Stimulated activated naive CD4-positive, alpha-beta T cell treated with Interleukin-2 at 50 U/mL for 16 hours (primary cell): Measurements from ENCODE around the gene MEGF6.

Experiments
- DNase-seq: peaks from one replicate; lab custom pipeline; 2025; lab: John Stamatoyannopoulos, UW

Gene MEGF6

GRCh38 chr1:3504151-3504821, 107.0 kb downstream of the MEGF6 start:
- no peak for DNase-seq

DNA sequence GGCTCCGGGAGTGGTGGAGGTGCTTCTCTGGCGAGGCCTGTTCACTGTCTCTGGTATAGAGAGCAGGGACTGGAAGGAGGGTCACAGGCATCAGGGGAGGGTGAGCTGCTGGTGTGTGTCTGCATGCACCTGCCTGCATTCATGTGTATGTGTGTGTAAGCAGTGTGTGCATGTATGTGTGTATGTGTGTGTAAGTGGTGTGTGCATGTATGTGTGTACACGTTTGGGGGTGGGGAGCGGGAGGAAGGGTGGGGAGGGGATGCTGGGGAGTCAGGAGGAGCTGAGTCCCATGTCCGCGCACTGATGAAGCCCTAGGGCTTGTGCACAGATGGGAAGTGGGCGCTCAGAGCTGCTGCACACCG, 107.8 kb downstream of the MEGF6 start:
- no peak for DNase-seq

- no peak for DNase-seq
These were observed 108.4 kb downstream of the MEGF6 start for GRCh38 chr1:3502641-3503524.

- DNase-seq, result peak; percentile 8
These were observed 109.3 kb downstream of the MEGF6 start for GRCh38 chr1:3501856-3502640.

DNA sequence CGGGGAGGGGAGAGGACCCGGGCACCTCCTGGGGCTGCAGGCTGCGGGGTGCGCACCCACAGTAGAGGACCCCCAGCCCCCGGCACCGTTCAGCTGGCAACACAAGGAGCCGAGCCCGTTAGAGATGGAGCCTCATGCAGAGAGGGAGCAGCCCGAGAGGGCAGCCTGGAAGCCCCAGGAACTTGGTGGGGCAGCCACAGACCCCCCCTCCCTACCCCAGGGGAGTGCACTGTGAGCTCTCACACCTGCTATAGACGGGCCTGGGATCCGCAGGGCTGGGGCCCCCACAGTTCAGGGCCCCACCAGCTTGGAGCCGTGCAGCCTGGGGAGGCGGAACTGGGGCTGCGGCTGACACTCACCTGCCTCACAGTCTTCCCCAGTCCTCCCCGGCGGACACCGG, 109.9 kb downstream of the MEGF6 start:
- DNase-seq, result no peak

DNA sequence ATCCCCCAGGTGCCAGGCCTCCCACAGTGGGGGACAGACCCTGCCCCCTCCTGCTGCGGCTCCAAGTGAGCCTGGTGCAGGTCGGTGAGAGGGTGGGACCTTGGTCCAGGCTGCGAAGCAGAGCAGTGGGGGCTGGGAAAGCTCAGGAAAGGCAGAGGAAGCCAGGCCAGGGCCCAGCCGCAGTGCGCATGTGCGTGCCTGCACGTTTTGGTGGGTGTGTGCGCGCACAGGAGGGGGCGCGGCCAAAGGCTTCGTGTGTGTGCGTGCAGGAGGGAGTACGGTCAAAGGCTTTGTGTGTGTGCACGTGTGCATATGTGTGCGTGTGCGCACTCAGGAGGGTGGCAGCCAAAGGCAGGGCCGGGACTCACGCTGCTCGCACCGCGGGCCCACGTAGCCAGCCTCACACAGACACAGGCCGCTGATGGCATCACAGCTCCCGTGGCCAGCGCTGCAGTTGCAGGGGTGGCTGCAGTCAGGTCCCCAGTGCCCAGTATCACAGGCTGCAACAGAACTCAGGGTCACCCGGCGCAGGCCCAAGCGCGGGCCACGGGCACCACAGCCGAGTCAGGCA, 111.0 kb downstream of the MEGF6 start:
- no peak for DNase-seq

- DNase-seq, result no peak
These were observed 111.7 kb downstream of the MEGF6 start for GRCh38 chr1:3499611-3500010.

- no peak for DNase-seq
These were observed 112.3 kb downstream of the MEGF6 start for GRCh38 chr1:3498986-3499385.

GRCh38 chr1:3498246-3498930, 112.9 kb downstream of the MEGF6 start:
- no peak for DNase-seq

DNA sequence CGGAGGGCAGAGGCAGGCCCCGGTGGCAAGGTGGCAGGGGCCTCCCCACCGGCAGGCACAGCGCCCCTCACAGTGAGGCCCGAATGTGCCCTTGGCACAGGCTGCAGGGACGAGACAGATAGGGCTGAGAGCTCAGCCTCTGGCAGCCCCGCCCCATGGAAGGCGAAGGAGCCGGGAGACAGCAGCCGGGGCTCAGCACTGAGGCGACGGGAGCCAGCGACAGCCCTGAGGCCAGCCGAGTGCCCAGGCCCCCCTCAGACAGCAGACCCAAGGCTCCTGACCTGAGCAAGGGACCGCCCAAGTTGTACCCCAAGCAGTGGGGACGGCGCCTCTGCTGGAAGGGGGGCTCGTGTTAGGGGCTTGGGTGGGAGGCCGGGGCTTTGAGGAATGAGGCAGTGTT, 113.8 kb downstream of the MEGF6 start:
- no peak for DNase-seq

GRCh38 chr1:3496916-3497315, 114.4 kb downstream of the MEGF6 start:
- no peak for DNase-seq

- DNase-seq, result no peak
These were observed 115.2 kb downstream of the MEGF6 start for GRCh38 chr1:3495776-3496745.

DNA sequence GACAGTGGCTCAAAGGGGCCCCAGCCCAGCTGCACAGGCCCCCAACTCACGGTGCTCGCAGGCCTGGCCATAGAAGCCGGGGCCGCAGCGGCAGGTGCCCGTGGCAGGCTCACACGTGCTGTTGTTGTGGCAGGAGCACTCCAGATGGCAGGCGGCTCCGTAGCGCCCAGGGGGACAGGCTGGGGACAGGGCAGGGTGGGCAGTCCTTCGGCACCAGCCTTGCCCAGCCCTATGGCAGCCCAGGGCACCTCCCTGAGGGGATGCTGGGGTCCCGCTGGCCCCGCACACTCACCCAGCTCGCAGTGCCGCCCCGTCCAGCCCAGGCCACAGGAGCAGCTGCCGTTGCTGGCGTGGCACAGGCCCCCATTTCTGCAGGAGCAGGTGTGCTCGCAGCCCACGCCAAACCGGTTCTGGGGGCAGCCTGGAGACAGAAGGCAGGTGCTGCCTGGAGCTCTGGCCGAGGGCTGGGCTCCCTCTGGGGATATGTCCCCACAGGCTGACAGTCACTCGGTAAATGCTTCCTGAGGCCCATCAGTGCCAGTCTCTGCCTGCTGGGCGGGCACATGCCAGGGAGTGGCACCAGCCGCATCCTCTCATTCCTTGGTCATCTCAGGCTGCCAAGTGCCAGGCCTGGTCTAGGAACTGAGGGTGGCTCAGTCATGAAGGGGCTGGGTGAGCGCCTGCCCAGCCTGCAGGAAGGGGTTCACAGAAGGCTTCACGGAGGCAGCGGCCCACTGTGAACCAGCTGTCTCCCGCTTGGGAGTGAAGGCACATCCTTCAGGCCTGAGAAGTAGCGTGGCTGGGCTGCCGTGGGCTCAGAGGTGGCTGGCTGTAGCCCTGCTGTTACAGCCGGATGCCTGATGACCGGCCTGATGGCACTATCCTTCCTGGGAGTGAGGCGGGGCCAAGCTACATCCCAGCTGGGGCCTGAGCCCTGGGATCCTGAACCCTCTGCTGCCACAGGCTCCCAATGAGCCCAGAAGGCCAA, 116.7 kb downstream of the MEGF6 start:
- DNase-seq, result no peak

DNA sequence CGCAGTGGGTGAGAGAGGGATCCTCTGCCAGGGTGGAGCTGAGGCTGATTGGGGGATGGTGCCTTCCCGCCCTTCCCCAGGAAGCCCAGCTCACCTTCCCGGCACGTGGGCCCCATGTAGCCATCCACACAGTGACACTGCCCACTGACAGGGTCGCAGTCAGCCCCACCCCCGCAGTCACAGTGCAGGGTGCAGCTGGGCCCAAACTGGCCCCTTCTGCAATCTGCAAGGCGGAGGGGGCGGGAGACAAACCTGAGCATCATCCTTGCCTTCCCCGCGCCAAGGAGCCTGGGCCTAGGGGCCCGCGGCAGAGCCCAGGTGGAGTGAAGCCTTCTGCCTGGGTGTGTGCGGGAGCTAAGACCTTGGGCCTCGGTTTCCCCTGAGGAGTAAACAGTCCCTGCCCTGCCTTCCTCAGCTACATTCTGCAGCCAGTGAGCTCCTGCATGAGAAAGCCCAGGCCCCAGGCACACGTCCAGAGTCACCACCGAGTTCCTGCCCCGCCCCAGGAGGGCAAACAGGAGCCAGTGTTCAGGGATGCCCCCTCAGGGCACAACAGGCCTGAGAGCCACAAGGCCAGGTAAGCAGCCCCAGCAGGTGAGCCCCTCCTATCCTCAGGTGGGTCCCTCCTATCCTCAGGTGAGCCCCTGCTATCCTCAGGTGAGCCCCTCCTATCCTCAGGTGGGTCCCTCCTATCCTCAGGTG, 118.6 kb downstream of the MEGF6 start:
- no peak for DNase-seq

DNA sequence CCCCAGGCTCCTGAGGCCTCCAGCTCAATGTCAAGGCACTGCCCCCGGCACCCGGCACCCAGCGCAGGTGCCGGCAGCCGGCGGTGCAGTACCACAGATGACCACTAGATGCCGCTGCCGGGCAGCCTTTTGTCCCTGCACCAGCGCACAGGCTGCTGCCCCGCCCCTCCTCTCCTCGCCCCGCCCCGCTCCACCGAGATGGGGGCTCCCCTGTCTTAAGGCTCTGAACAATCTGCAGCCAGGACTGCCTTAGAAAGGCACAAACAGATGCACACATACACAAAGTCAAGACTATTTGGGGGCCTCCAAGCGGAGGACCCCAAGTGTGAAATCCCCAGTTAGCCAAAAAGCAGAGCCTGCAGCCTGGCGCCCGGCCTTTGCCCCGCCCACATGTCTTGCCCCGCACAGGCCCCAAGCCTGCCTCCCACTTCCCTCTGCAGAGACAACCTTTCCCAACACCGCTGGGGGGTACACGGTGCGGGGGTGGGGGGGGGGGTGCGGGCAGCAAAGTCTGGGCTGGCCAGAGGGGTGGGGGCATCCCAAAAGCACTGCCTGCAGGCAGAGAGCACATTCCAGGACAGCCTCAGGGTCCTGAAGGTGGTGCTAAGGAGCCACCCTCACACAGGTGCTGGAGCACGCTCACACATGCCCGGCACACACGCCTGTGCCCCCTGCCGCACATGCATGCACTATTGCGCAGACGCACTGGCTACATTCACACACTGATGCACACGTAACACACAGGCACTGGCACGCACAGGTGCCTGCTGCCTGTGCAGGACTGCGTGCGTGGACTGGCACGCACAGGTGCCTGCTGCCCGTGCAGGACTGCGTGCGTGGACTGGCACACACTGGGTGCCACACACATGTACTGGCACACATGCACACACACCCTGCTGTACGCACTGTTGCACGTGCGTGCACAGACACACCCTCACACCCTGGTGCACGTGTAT, 119.7 kb downstream of the MEGF6 start:
- DNase-seq, result peak; percentile 73

DNA sequence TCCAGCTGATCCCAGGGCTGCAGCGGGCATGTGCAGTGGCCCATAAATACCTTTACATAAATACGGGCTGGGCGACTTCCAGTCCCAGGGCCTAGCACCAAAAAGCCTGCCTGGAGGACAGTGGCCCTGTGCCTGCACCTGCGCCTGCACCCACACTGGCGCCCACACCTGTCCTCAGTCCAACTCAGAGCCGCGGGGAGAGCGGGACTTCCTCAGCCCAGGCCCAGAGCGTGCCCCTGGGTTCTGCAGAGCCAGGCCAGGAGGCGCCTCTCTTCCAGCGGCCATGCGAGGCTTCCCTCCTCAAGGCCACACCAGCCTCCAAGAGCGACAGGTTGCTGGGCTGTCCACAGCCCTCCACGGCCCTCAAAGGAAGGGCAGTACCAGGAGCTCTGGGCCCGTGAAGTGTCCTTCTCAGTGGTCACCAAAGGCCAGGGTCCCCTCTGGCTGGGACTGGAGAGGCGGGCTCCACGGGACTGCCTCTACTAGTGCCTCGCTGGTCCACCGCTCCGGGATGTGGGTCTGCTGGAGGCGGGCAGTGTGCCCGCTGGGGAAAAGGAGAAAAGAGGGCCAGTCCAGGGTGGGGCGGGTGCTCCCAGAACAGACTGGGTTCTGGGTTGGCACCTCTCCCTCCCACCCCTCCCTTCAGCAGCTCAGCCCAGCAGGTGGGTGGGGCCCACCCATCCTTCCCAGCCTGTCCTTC, 121.1 kb downstream of the MEGF6 start:
- no peak for DNase-seq

DNA sequence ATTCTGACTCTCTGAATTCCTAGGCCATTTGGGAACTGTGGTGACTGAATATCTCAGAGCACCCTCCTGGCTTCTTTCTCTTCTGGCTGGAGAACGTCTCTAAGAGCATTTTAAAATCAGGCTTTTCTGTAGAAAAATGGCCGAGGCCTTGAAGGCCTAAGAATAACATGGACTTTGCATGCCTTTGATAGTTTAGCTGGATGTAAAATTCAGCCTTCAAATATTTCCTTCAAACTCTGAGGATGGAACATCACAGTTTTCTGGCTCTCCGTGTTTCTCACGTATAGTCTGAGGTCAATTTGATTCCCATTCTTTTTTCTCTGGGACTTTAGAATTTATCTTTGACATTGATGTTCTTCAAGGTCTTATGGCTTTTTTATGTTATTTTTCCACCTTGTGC, 122.9 kb downstream of the MEGF6 start:
- DNase-seq, result no peak
